NCI-H82 treated with DMSO at 0.1 percent for 48 hours (cell line): ENCODE measurements around the gene CAPN15.

Source experiments
- DNase-seq: peaks from one replicate; lab custom pipeline; 2025; ENCODE audit not compliant: unreplicated experiment; lab: John Stamatoyannopoulos, UW

The CAPN15 gene

DNA sequence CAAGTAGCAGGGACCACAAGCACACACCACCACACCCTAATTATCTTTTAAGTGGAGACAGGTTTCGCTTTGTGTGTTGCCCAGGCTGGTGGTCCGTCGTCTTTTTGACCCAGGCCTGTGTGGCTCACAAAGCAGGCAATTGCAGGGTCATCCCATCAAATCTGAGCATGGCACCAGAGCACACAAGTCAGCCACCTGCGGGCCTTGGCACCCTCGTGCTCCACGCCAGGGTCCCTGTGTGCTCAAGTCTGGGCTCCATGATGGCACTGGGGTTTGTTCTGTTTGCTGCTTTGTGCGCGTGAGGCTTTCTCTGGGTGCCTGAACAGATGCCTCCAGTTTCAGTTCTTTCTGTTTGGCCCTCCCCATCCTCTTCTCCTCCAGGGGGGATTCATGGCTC is 2.4 kb upstream of the CAPN15 start:
- no peak for DNase-seq

DNA sequence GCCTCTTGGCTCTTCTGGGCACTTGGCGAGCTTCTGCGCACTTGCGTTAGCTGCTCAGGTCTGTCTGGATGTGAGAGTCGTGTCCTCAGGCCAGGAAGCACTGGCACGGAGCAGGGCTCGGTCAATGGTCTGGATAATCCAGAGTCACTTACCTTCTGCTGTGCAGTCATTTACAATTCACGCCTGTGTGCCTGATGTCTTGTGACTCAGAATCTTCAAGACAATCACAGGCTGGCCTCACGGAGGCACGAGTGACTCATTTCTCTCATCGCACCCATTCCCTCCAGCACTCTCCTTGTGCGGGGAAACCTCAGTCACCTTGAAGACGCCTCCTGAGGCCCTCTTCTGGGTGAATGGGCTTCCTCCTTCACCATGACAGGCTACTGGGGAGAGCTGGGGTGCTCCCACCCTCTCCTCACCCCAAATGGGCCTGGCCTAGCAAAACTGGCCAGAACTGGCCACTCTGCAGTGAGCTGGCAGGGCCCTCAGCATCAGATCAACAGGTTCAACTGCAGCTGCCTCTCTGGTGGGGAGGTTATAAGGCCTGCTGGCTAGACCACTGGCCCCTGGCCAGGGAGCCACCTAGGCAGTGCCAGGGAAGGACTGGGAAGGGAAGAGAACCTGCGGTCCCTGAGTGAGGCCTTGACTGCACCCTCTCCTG is 1.9 kb upstream of the CAPN15 start:
- no peak for DNase-seq

DNA sequence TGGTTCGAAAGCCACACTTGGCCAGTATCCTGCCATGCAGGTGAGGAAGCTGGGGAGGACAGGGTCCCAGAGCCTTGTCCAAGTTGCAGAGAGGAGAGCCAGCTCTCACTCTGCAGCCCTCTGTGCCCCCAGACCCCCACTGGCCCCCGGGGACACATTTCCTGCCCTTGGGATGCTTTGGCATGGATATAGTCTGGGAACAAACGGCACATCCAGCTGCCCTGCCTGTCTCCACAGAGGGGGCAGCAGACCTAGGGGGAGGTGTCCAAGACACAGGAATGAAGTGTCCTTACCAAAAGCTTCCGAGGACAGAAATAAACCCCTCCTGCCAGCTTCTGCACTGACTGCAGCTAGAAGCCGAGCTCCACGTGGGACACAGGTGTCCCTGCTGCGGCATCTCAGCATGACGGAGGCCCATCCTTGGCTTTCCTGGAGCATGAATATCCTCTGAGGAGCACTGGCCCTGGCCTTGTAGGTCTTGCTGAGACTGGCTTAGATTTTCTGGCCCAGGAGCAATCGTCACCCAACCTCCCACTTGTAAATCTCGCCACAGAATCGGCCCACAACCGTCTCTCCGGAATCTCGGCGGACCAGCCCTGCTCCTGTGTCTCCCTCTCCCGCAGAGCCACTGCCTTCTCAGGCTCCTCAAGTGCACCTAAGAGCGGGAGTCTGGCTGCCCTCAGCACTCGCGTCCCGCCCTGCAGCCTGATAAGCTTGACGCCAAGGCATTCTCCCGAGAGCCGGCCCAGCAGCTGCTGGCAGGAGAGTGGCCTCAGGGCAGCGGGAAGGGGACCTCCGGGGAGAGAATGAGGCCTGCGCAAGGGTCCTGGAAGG is 1.1 kb upstream of the CAPN15 start:
- no peak for DNase-seq

DNA sequence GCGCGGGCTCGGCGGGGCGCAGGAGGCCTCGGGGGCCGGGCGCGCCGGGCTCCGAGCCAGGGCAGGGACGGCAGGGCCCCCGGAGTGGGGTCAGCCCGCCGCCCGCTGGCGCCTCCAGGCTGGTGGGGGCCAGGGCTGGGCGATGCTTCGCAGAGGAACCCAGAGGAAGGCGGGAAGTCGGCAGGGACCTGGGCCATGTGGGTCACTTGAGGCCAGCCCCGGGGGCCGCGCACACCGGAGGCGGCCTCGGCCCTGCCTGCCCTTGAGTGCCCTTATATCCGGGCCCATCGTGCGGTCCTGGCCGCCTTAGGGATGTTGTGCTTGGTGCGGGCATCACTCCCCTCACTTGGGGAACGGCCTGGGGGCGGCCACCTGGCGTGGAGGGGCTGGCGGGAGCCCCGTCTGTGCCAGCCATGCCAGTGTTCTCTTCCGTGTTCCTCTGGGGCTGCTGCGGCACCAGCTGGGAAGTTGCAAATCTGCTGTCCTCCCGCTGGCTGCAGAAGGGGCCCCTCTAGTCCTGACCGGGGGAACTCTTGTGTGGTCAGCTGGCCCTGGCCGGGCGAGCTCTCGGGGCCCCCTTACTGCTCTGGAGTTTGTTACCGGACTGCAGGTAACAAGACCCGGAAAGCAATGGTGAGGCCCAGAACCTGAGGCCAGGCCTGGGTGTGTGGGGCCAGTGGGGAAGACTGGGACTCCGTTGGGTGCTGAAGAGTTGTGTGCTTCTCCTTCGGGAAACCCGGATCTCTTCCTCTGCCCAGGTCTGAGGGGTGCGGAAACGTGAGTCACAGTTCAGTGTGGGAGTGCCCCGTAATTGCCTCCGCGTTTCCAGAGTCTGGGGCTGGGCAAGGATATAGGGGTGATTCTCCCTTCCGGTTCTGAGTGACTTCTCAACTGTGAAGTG is 849 bp downstream of the CAPN15 start:
- no peak for DNase-seq

DNA sequence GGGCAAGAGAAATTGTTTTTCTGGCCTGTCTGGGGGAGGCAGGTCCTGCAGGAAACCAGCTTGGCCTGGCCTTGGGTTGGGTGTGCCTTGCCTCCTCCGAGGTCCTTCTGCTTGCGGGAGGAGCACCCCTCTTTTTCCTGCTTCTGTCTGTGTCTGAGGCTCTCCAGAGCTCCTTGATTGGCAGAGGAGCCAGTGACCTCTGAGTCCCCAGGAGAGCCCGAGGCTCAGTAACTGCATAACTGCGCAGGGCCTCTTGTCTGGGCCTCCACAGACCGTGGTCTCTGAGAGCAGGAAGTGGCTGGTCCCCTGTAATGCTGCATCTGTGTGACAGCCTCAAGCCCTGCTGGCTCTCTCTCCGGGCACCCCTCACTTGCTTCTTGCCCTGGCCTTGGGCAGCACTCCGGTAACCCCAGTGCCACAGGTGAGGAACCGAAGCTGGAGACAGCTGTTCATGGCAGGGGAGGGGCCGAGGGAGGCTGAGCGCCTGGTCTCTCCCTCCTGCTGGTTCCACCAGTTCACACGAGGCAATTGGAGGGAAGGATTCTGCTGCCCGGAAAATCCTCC is 1.6 kb downstream of the CAPN15 start:
- DNase-seq = no peak

DNA sequence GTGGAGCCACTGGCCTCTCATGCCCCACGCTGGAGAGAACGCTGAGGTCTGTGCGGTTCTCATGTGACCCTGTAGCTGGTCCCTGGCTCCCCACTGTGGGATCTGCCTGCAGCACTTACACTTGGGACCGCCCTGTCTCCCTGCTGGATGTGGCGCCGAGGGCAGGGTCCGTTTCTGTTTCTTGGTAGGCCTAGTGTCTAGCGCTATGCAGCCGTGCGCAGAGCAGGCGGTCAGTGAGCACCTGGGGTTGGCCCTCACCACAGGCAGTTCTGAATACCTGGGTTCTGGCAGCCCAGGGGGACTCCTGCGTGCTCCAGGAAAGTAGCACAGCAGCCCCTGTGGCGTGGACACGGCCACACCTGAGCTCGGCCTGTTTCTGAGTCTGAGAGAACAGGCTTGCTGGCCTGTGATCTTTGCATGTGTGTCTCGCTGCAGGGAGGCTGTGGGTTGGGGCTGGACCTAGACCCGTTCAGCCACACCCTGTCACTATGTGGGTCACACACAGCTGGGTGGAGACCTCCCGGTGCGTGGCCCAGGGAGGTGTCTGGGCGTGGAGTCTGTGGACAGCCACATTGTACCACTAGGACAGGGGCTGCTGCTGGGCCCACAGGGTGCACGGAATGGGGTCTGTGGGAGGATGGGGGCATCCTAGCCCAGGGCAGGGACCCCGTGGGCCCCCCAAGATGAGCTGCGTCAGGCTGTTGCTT is 2.8 kb downstream of the CAPN15 start:
- no peak for DNase-seq

DNA sequence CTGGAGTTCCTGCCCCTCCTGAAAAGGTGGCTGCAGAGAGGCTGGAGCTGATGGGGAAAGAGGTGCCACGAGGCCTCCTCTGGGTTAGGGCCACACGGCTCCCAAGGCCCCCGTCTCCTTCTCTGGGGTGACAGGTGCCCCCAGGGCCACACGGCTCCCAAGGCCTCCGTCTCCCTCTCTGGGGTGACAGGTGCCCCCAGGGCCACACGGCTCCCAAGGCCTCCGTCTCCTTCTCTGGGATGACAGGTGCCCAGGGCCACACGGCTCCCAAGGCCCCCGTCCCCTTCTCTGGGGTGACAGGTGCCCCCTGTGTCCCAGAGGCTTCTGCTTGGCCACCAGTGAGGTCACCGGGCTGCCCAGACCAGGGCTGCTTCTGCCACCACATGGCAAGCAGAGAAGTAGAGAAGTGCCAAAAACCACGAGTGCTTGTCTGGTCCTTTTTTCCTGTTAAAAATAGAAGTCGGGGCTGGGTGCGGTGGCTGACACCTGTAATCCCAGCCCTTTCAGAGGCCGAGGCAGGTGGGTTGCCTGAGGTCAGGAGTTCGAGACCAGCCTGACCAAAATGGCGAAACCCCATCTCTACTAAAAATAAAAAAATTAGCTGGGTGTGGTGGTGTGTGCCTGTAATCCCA is 4.1 kb downstream of the CAPN15 start:
- no peak for DNase-seq

DNA sequence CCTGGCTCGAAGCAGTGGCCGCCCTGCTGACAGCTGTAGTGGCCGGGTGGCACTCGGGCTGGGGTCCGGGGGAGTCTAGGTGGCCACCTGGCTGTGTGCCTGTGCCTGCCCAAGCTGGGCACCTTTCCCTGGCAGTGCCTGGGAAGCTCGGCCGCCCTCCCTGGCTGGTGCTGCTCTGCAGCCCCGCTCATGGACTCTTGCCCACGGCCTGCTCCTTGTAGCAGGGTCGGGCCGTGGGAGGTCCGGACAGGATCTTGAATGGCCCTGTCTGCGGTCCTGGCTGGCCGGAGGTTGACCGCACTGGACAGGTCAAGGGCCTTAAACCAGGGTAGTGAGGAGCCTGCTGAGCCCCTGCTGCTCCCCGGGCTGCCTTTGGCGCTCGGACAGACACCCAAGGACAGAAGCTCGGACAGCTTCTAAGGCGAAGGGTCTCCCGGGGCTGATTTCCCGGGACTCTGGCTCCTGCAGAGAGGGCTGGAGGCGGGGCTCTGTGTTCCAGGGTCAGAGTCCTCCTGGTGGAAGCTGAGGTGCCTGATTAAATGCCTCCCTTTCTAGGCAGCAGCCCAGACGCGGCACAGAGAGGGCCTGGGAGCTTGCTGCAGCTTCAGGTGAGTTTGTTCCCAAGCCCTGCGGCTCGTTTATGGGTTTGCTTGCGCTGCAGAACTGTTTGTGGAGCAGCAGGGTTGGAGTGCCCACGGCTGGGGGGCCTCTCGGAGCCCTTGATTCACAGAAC is 6.0 kb downstream of the CAPN15 start:
- no peak for DNase-seq

DNA sequence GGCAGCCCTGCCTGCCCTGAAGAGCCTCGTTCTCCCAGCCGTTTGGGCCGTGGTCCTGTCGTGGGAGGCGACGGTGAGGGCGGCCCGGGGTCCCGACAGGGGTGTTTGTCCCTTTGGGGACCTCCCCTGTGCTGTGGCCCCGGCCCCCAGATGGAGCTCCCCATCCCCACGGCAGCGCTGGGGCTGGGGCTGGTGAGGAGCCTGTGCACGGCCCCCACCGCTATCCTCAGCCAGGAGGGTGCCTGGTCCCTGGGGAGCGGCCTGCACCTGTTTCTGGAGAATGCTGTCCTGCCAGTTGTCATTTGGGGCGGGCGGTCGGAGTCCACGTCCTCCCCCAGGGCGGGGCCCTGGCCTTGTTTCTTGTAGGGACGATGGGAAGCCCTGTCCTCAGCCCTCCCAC is 6.6 kb downstream of the CAPN15 start:
- no peak for DNase-seq

DNA sequence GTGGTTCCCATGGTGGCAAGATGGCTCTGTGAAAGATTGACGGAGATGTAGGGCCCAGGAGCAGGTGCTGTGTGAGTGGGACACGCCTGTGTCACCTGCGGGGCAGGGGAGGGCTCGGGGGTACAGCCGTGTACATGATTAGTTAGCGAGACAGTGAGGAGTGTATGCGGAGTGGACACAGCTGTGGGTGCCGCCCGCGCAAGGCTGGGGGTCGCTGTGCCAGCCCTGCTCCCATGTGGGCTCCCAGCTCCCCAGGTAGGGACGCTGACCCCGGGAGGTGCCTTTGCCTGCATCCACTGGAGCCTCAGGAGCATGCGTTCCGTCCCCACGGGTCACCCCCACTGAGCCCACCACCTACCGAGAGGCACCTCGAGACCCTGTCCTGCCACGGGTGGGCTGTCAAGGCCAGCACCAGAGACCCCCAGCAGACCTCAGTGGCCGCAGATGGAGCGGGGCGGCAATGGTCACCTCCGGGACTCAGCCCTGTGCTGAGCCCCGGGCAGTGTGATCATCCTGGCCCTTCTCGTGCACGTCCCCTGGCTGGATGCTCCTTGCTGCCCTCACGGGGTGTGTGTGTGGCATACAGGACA is 7.4 kb downstream of the CAPN15 start:
- DNase-seq = no peak

DNA sequence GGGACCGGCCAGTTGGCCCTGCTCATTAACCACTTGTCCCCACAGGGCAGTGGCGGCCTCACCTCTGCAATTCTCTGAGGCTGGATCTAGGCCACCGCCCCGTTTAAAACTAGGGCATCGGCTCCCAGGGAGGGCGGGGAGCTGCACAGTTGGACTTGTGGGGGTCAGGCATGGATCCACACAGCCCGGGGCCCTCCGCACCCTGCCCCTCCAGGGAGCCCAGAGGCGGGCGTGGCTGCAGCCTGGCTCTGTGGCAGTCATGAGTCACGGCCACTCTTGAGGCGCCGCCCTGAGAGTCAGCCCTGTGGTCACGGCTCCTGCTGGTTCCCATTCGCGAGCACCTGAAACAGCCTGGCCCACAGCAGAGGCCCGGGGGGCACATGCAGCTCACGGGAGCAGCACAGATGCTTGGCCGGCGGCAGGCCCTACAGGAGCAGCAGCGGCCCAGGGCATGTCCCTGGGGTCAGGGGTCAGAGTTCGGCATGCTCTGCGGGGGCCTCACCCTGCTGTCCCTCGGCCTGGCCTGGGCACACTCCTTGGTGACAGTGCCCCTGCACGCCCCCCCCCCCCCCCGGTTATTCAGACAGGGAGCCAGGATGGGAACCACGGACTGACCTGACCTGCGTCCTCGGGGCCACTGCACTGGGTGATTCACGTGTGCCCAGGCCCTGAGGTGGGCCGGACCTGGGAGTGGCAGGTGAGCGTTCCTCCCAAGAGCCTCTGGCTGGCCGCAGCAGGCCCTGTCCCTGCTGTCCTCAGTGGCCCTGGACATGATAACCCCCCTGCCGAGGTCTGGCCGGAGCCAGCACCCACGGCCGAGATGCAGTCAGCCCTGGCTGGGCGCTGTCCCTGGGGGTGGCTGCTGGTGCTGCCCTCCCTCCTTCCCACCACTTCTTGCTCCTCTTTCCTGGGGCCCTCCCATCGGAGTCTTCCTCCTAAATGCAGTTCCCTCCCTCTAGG is 8.2 kb downstream of the CAPN15 start:
- DNase-seq = no peak

DNA sequence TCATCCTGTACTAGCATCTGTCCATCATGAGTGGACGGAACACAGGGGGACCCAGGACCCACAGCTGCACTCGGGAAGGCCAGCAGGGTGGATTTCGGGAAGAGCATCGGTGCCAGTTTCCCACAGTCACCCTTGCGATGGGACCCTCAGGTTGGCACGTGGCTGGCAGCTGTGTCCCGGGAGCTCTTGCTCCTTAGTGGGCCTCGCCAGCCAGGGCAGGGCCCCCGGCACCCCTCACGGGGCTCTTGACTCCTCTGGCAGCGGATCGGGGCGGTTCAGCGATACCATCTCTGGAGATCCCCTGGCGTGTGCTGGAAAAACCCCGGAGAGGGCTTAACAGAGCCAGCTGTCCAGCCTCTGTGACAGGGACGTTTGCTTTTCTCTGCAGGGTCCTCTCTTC is 9.2 kb downstream of the CAPN15 start:
- DNase-seq = no peak

DNA sequence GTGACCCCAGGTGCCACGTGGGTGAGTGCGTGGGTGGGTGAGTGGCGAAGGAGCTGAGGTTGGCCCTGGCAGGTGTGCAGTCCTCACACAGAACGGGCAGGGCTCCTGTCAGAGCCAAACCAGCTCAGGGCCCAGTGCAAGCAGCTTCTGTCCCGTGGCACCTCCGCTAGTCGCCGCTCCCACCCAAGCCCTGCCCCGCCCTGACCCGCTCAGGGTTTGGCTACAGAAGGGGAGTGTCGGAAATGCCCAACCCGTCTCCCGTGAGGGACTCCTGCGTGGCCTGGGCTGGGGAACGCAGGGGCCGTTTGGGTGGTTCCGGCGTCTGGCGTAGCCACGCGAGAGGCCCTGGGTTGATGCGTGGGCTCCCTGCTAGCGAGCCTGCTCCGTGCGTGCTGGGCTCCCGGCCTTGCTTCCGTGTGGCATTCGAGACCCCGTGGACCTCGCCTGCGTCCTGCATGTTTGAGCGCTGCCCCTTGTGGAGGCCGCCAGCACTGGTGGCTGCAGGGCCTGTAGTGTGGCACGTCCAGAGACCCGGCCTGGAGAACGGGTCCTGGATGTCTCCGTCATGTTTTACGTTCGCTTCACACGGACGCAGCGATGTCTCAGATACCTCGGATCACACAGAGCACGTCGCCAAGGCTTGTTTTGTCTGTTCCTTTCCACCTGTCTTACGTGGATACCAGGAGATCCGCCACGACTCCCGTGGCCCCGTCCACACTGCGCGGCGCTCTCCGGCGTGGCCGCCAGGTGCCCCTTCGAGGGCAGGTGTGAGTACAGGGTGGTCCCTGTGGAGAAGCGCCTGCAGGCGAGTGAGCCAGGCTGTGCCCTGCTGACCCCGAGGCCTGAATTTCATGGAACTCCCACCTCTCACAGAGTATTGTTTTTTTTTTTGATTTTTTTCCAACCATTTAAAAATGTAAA is 10.2 kb downstream of the CAPN15 start:
- DNase-seq = no peak

DNA sequence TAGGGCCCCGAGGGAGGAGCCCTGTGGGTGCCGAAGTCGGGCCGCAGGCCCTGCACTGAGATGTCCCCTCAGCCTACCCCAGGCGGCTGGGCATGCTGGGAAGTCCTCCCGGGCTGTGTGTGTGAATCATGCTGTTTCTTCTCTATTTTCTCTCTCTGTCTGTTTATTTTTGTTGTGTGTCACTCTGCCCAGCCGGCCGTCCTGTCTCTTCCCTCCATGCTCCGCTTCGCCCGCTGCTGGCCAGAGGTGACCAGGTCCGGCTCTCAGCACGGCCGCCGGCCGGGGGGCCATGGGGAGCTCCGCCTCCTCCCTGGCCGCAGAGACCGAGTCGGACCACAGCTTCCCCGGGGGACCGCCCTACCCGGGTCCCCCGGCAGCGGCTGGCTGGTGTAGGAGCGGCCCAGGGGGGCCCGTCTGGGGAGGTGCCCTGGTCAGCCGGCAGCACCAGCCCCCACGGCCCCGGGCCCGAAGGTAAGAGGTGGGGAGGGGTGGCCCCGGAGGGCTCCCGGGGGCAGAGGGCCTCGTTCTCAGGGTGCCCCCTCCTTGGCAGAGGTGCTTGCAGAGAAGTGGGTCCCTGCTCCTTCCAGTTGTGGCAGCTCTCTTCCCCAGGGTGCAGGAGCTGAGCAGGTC is 12.5 kb downstream of the CAPN15 start:
- DNase-seq = no peak

DNA sequence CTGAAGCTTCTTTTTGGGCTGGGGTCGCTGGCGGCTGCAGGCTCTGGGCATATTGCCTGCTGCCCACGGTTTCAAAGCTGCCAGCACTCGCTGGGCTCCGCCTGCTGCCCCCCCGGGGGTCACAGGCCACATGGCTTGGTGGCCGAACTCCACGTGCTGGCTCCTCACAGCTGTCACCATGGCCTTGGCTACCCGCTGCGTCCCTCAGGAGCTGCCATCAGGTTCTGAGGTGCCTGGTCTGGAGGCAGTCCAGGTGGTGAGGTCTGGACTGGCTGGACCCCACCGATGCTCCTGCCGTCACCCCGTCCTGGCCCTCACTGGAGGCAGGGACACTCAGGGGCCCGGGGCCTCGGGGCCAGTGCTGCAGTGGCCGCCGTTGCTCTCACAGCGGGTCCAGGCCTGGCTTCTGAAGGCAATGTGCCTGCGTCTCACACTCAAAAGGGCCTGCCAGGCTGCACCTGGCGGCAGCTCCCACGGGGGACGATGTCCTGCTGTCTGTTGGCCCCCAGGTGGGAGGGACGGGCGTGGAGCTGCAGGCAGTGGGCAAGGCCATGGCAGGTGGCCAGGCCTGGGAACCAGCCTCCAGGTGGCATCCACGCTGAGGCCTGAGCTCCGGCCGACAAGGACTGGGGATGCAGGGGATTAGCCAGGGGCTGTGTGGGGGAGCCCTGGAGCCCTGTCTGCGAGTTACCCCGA is 13.3 kb downstream of the CAPN15 start:
- DNase-seq = no peak
